ENCODE results near the gene ZNF503.
A peak's percentile ranks its signal among the peaks of the same experiment; 100 is the strongest.

ZNF503 gene

GRCh38 chr10:75432763-75433162 lies 31.2 kb upstream of the ZNF503 start:
- in situ Hi-C loops (cut with HindIII; ENCODE audit: low sequenced_read_pairs), result no loop called here
- no peak for TF ChIP-seq CTCF (IDR thresholded peaks at IDR 0.05; ENCODE audit: low read depth, low read length)
- DNase-seq (ENCODE audit: low read depth, low spot score), result no peak
- H3K4me3 ChIP-seq (ENCODE audit: low read depth, low read length), result no peak overlapping the region

DNA sequence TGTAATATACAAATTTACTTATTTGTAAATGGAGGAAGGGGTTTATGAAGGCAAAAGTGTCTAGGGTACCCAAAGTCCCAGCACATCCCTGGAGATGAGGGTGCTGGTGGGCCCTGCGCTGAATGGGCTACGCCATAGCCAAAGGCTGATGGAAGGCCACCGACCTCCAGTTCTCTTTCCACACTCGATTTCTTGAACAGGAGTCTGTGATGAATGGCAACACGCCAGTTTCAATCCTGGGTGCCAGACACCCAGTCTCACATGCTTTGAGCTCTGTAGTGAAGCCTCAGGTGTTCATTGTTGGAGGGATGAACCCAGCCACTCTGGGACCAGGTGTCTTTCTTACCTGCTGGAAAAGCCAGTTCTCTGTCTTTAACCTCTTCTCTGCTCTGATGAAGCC lies 30.6 kb upstream of the ZNF503 start:
- DNase-seq (ENCODE audit: low read depth, low spot score), result no peak
- TF ChIP-seq CTCF (IDR thresholded peaks at IDR 0.05; ENCODE audit: low read depth, low read length), result no peak
- H3K4me3 ChIP-seq (ENCODE audit: low read depth, low read length), result no peak overlapping the region
- in situ Hi-C loops (cut with HindIII; ENCODE audit: low sequenced_read_pairs), result no loop called here

- H3K4me3 ChIP-seq (ENCODE audit: low read depth, low read length), result peak within 1 kb of the TSS; percentile 28
- DNase-seq (ENCODE audit: low read depth, low spot score), result no peak
- in situ Hi-C loops (cut with HindIII; ENCODE audit: low sequenced_read_pairs), result no loop called here
- TF ChIP-seq CTCF (IDR thresholded peaks at IDR 0.05; ENCODE audit: low read depth, low read length), result no peak
Observed at GRCh38 chr10:75431180-75432111, 29.9 kb upstream of the ZNF503 start, which contains the start of gene LRMDA. TSS of gene LRMDA (plus strand) at chr10:75431624.

- in situ Hi-C loops (cut with HindIII; ENCODE audit: low sequenced_read_pairs), result no loop called here
- no peak for TF ChIP-seq CTCF (IDR thresholded peaks at IDR 0.05; ENCODE audit: low read depth, low read length)
- DNase-seq (ENCODE audit: low read depth, low spot score), result no peak
- H3K4me3 ChIP-seq (ENCODE audit: low read depth, low read length), result no peak overlapping the region
Observed at GRCh38 chr10:75430000-75430763, 28.6 kb upstream of the ZNF503 start.

DNA sequence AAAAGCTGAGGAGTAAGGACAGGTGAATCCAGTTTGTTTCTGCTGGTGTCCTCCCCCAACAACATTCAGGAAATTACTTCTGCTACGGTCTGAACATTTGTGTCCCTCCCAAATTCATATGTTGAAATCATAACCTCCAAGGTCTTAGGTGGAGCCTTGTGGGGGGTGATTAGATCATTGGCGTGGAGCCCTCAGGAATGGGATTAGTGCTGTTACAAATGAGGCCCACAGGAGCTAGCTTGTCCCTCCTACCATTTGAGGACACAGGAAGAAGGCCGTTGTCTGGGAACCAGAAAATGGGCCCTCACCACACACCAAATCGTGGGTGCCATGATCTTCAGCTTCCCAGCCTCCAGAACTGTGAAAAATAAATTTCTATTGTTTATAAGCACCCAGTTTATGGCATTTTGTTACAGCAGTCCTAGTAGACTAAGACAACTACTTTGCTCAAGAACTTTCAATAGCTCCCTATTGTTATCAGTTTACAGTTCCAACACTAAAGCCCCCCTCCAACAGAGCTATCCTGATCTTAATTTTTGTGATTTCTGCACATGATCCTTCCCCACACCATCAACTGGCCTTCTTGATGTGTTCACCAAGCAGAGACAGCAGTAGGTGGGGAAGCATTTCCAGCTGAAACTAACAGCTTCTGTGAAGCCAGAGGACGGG lies 27.7 kb upstream of the ZNF503 start:
- in situ Hi-C loops (cut with HindIII; ENCODE audit: low sequenced_read_pairs), result no loop called here
- DNase-seq (ENCODE audit: low read depth, low spot score), result no peak
- no peak for TF ChIP-seq CTCF (IDR thresholded peaks at IDR 0.05; ENCODE audit: low read depth, low read length)
- H3K4me3 ChIP-seq (ENCODE audit: low read depth, low read length), result no peak overlapping the region

DNA sequence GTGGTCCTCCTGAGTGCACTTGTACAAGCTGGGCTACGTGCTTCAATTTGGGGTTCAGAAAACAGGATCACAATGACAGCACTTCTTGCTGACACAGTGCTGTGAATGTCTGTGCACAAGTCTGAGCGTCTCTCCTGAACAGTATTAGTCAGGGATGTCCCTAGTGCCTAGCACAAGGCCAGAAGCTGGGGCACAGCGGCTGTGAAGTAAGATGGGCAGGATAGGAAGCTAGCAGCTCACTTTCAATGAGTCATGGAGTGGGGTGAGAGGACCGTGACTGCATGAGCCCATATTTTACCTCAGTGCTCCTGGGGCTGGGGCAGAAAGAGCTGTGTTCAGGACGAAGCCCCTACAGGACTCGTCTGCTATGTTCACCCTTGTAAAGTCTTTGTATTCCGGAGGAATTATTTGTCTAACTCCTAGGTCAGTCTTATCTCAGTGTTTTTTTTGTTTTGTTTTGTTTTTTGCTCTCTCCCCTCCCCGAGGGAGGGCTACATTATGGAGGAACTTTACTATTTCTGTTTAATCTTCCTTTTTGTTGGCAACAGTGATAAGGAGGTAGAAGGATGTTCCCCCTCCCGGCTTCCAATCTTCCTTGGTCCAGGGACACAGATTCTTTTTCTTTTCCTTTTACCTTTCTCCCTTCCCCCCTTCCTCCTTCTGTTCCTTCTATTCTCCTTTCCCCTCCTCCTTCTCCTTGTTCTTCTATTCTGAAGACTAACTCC lies 27.0 kb upstream of the ZNF503 start:
- H3K4me3 ChIP-seq (ENCODE audit: low read depth, low read length), result no peak overlapping the region
- peak; percentile 9 for DNase-seq (ENCODE audit: low read depth, low spot score)
- in situ Hi-C loops (cut with HindIII; ENCODE audit: low sequenced_read_pairs), result no loop called here
- TF ChIP-seq CTCF (IDR thresholded peaks at IDR 0.05; ENCODE audit: low read depth, low read length), result no peak

Data from astrocyte of the spinal cord (primary cell).